Measurements from ENCODE around the gene BCL10. TPM values are rescaled to one million over a fixed set of nuclear protein-coding genes. Genes with fewer than 3 reads are reported as not detected.
A peak's percentile ranks its signal among the peaks of the same experiment; 100 is the strongest.

BCL10 gene
- total RNA-seq, 4 donors from 2014 or later: 15.3 to 31.9 (median 26.8) TPM

- intact Hi-C loops (cut with DNase I; ENCODE audit: low total_unique reads): no loop called here
- Histone ChIP-seq H3K36me3 (no peaks in the 10 kb centered on the region), H3K9me3 (no peaks in the 10 kb centered on the region)
Observed at GRCh38 chr1:85268801-85269585, 7.4 kb downstream of the BCL10 start.

GRCh38 chr1:85267313-85267712 lies 9.1 kb downstream of the BCL10 start:
- Histone ChIP-seq H3K36me3 (no peaks in the 10 kb centered on the region), H3K9me3 (no peaks in the 10 kb centered on the region), H3K27ac (no peak overlapping the region), H3K4me3 (no peak overlapping the region), H3K27me3 (no peaks in the 10 kb centered on the region), H3K4me1 (no peaks in the 10 kb centered on the region)
- intact Hi-C loops (cut with DNase I; ENCODE audit: low total_unique reads): no loop called here
- TF ChIP-seq POLR2A (IDR thresholded peaks at IDR 0.05) (no peak), CTCF (IDR thresholded peaks at IDR 0.05) (no peak)
- no peak for DNase-seq

More at GRCh38 chr1:85268801-85269585, 7.4 kb downstream of the BCL10 start:
- Histone ChIP-seq H3K4me1 (no peaks in the 10 kb centered on the region), H3K27ac (no peak overlapping the region), H3K4me3 (no peak overlapping the region), H3K27me3 (no peaks in the 10 kb centered on the region)
- DNase-seq: no peak
- TF ChIP-seq POLR2A (IDR thresholded peaks at IDR 0.05) (no peak), CTCF (IDR thresholded peaks at IDR 0.05) (no peak)

GRCh38 chr1:85264150-85264549 lies 12.3 kb downstream of the BCL10 start:
- Histone ChIP-seq H3K36me3 (no peaks in the 10 kb centered on the region), H3K27ac (no peak overlapping the region), H3K9me3 (no peaks in the 10 kb centered on the region), H3K4me1 (no peaks in the 10 kb centered on the region), H3K4me3 (no peak overlapping the region), H3K27me3 (no peaks in the 10 kb centered on the region)
- intact Hi-C loops (cut with DNase I; ENCODE audit: low total_unique reads): no loop called here
- no peak for DNase-seq
- TF ChIP-seq POLR2A (IDR thresholded peaks at IDR 0.05): no peak
- no peak for TF ChIP-seq CTCF (IDR thresholded peaks at IDR 0.05)

- Histone ChIP-seq H3K36me3 (no peaks in the 10 kb centered on the region), H3K27me3 (no peaks in the 10 kb centered on the region), H3K4me1 (no peaks in the 10 kb centered on the region), H3K4me3 (no peak overlapping the region), H3K27ac (no peak overlapping the region), H3K9me3 (no peaks in the 10 kb centered on the region)
- no peak for DNase-seq
- no peak for TF ChIP-seq CTCF (IDR thresholded peaks at IDR 0.05)
- TF ChIP-seq POLR2A (IDR thresholded peaks at IDR 0.05): no peak
- intact Hi-C loops (cut with DNase I; ENCODE audit: low total_unique reads): no loop called here
Observed at GRCh38 chr1:85262985-85263384, 13.4 kb downstream of the BCL10 start.

GRCh38 chr1:85259912-85260274 lies 16.5 kb downstream of the BCL10 start:
- H3K4me3 ChIP-seq: peak overlapping the region; percentile 91 to 100
- TF ChIP-seq CTCF (IDR thresholded peaks at IDR 0.05) (no peak), POLR2A (IDR thresholded peaks at IDR 0.05) (no peak)
- H3K27me3 ChIP-seq: no peaks in the 10 kb centered on the region
- H3K36me3 ChIP-seq: no peaks in the 10 kb centered on the region
- DNase-seq: peak; percentile 52 to 63
- H3K4me1 ChIP-seq: no peaks in the 10 kb centered on the region
- no peaks in the 10 kb centered on the region for H3K9me3 ChIP-seq
- peak overlapping the region; percentile 68 to 83 for H3K27ac ChIP-seq
- intact Hi-C loops (cut with DNase I; ENCODE audit: low total_unique reads): loop anchor here (5.0 kb wide), 2 partner anchors 58 to 153 kb away; partner anchors contain the start of gene SYDE2

Data from uterus (tissue), 4 donors.